Measurements from ENCODE around the gene GHDC. TPM values are rescaled to one million over a fixed set of nuclear protein-coding genes. Genes with fewer than 3 reads are reported as not detected.

Gene GHDC
- total and polyA plus RNA-seq, 2 of the 8 experiments (the other 6 are each of a cell fraction or from before 2014, with no cell fraction given): 7.4 to 8.1 TPM

DNA sequence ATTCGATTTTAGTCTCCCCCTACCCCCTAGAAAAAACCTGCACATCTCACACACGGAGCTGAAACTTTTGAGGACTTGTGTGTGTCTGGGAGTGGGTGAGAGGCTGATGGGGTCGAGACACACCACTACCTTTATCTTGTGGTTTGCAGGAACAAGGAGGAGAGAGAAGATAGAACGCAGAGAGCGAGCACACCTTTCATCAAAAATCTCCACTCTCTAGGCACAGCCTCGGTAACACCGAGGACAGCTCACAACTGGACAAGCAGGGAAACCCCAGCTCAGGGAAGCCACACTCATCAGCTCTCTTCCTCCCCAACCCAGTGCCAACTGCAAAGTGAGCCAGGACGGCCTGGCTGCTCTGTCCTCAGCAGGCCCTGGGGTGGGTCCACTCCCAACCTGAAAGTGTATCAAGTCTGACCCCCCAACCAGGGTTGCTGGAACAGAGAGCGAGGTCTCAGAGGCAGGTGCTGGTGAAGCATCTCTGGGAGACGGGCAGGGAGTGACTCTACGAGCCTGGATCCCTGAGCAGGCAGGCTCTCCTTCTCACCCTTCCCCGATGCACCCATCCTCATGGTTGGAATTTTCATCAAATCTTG is 5.2 kb upstream of the GHDC start:
- no peak for TF ChIP-seq CREB1 (IDR thresholded peaks at IDR 0.05)
- no peak for TF ChIP-seq EP300 (IDR thresholded peaks at IDR 0.05; ENCODE audit: borderline replicate concordance in 1 of 2, low read depth in 2 of 2, low read length in 2 of 2)
- Histone ChIP-seq H3K4me1 (replicated peaks in 1 of 4; ENCODE audit: control insufficient read depth in 3 of 4, insufficient read depth in 4 of 4, low read length in 3 of 4) (no peaks in the 10 kb centered on the region), H3K27me3 (replicated peaks in 1 of 4; ENCODE audit: control insufficient read depth in 3 of 4, extremely low read depth in 1 of 4, insufficient read depth in 3 of 4, low read length in 3 of 4) (no peaks in the 10 kb centered on the region), H2AFZ (ENCODE audit: low read length) (no peak overlapping the region), H2BK15ac (ENCODE audit: low read length) (no peak overlapping the region), H2BK120ac (replicated peaks; ENCODE audit: low read depth, low read length) (no peak overlapping the region), H3K9ac (replicated peaks in 1 of 4; ENCODE audit: extremely low read depth in 1 of 4, low read depth in 3 of 4, low read length in 3 of 4) (no peak overlapping the region), H3K4me2 (ENCODE audit: insufficient read depth in 1 of 2, low read depth in 2 of 2, low read length in 2 of 2) (no peak overlapping the region), H2BK5ac (ENCODE audit: low read depth, low read length) (0 out of 2 replicates have a peak overlapping the region, but pooled peaks have one; percentile 35), H2BK12ac (ENCODE audit: low read depth, low read length) (no peak overlapping the region), H4K20me1 (replicated peaks in 1 of 2; ENCODE audit: control insufficient read depth in 1 of 2, insufficient read depth in 2 of 2, low read length in 2 of 2) (no peaks in the 10 kb centered on the region), H3K27ac (ENCODE audit: low read depth, low read length) (no peak overlapping the region; the same call in 1 of the 2 replicates), H4K5ac (ENCODE audit: insufficient read length, low read depth, low read length) (no peak overlapping the region), H2BK20ac (ENCODE audit: low read length) (no peak overlapping the region), H3K18ac (ENCODE audit: extremely low read depth, low read length) (no peak overlapping the region), H3K9me3 (ENCODE audit: insufficient read depth in 2 of 2, low read depth in 1 of 2, low read length in 1 of 2) (no peaks in the 10 kb centered on the region), H3K79me1 (ENCODE audit: low read depth, low read length) (no peaks in the 10 kb centered on the region), H3K79me2 (ENCODE audit: control insufficient read depth in 1 of 2, insufficient read depth in 2 of 2, low read length in 2 of 2) (no peaks in the 10 kb centered on the region), H3K36me3 (ENCODE audit: control insufficient read depth in 2 of 4, insufficient read depth in 4 of 4, low read length in 3 of 4) (peaks cover 0 to 9% (median 4%) of the 10 kb centered on the region in 4 experiments; a peak in 5 of 8 replicates), H3K56ac (replicated peaks; ENCODE audit: insufficient read length, low read depth, low read length) (no peak overlapping the region), H3K23ac (ENCODE audit: insufficient read length) (no peak overlapping the region), H3K4me3 (ENCODE audit: extremely low read depth in 1 of 4, insufficient read depth in 2 of 4, low read depth in 3 of 4, low read length in 4 of 4) (no peak overlapping the region), H3K23me2 (ENCODE audit: low read depth, low read length) (no peaks in the 10 kb centered on the region), H3K14ac (ENCODE audit: insufficient read length) (no peak overlapping the region), H2AK5ac (ENCODE audit: low read depth, low read length) (no peak overlapping the region), H4K8ac (ENCODE audit: extremely low read depth, insufficient read depth, low read length) (no peak overlapping the region), H4K91ac (replicated peaks; ENCODE audit: insufficient read length, low read length) (no peak overlapping the region), H3K4ac (replicated peaks; ENCODE audit: insufficient read length, low read depth, low read length) (no peak overlapping the region)
- POLR2A ChIA-PET (ENCODE audit: partially characterized antibody): interaction anchor here (1.1 to 1.2 kb wide), 2 partner anchors 11 to 112 kb away, joined by 3 read pairs; no protein-coding TSS in a partner anchor
- 84% methylated on average over 12 of the region's 12 CpGs; no CpG with 5 or more reads in 1 of the 2 experiments for WGBS, 2 experiments (ENCODE audit: extremely low coverage in 1 of 2, insufficient coverage in 1 of 2, insufficient read length in 1 of 2, insufficient replicate concordance in 2 of 2, low coverage in 1 of 2, low lambda C conversion rate in 2 of 2, missing lambda C conversion rate in 1 of 2)
- CTCF ChIA-PET (ENCODE audit: partially characterized antibody): interaction anchor here (1.2 to 7.4 kb wide), 4 partner anchors 13 to 180 kb away, joined by 3 to 34 read pairs (median 8); partner anchors contain the start of gene NKIRAS2
- DNase-seq (ENCODE audit: low read depth in 1 of 2, low spot score in 2 of 2): no peak
- no peak for FAIRE-seq
